ENCODE measurements around the gene FAM184B. TPM values are rescaled to one million over a fixed set of nuclear protein-coding genes. Genes with fewer than 3 reads are reported as not detected.

The FAM184B gene
- total and polyA plus RNA-seq, 4 donors = 2.3 to 12.3 (median 9.3) TPM

GRCh38 chr4:17584521-17585213, 196.8 kb downstream of the FAM184B start:
- H3K36me3 ChIP-seq (ENCODE audit: control insufficient read depth, insufficient read depth, low read length) = peaks cover 32% of the 10 kb centered on the region
- H3K4me3 ChIP-seq (ENCODE audit: low read depth, low read length) = no peak overlapping the region
- 48% methylated on average over 7 of the region's 10 CpGs for WGBS (ENCODE audit: insufficient coverage)
- no peaks in the 10 kb centered on the region for H3K9me3 ChIP-seq (ENCODE audit: control insufficient read depth, insufficient read depth, low read length)
- H3K27me3 ChIP-seq (ENCODE audit: control insufficient read depth, insufficient read depth, low read length) = no peaks in the 10 kb centered on the region
- peak in 2 of 6 donors; percentile 36 to 52 for DNase-seq (ENCODE audit: low read depth in 4 of 6, low spot score in 6 of 6)
- H3K4me1 ChIP-seq (ENCODE audit: control insufficient read depth, insufficient read depth, low read length) = peaks cover 13% of the 10 kb centered on the region
- peak overlapping the region; percentile 16 for H3K27ac ChIP-seq (ENCODE audit: low read depth, low read length)

- peak in 2 of 6 donors; percentile 34 to 43 for DNase-seq (ENCODE audit: low read depth in 4 of 6, low spot score in 6 of 6)
- H3K27ac ChIP-seq (ENCODE audit: low read depth, low read length) = peak overlapping the region; percentile 16
Observed at GRCh38 chr4:17583941-17584340, 197.5 kb downstream of the FAM184B start.

GRCh38 chr4:17583276-17583675, 198.1 kb downstream of the FAM184B start:
- no peaks in the 10 kb centered on the region for H3K27me3 ChIP-seq (ENCODE audit: control insufficient read depth, insufficient read depth, low read length)
- peaks cover 16% of the 10 kb centered on the region for H3K4me1 ChIP-seq (ENCODE audit: control insufficient read depth, insufficient read depth, low read length)
- 63% methylated on average over 8 of the region's 9 CpGs for WGBS (ENCODE audit: insufficient coverage)
- H3K4me3 ChIP-seq (ENCODE audit: low read depth, low read length) = no peak overlapping the region
- no peaks in the 10 kb centered on the region for H3K9me3 ChIP-seq (ENCODE audit: control insufficient read depth, insufficient read depth, low read length)
- peaks cover 23% of the 10 kb centered on the region for H3K36me3 ChIP-seq (ENCODE audit: control insufficient read depth, insufficient read depth, low read length)
- DNase-seq (ENCODE audit: low read depth in 4 of 6, low spot score in 6 of 6) = peak in 1 of 6 donors; percentile 12
- H3K27ac ChIP-seq (ENCODE audit: low read depth, low read length) = no peak overlapping the region

More at GRCh38 chr4:17583941-17584340, 197.5 kb downstream of the FAM184B start:
- Histone ChIP-seq H3K36me3 (ENCODE audit: control insufficient read depth, insufficient read depth, low read length) (peaks cover 25% of the 10 kb centered on the region), H3K4me1 (ENCODE audit: control insufficient read depth, insufficient read depth, low read length) (peaks cover 13% of the 10 kb centered on the region), H3K9me3 (ENCODE audit: control insufficient read depth, insufficient read depth, low read length) (no peaks in the 10 kb centered on the region), H3K27me3 (ENCODE audit: control insufficient read depth, insufficient read depth, low read length) (no peaks in the 10 kb centered on the region), H3K4me3 (ENCODE audit: low read depth, low read length) (no peak overlapping the region)
- 29% methylated on average over 2 of the region's 4 CpGs for WGBS (ENCODE audit: insufficient coverage)

- WGBS (ENCODE audit: insufficient coverage) = 100% methylated on average over 3 of the region's 7 CpGs
- no peak overlapping the region for H3K27ac ChIP-seq (ENCODE audit: low read depth, low read length)
- peaks cover 17% of the 10 kb centered on the region for H3K36me3 ChIP-seq (ENCODE audit: control insufficient read depth, insufficient read depth, low read length)
- H3K27me3 ChIP-seq (ENCODE audit: control insufficient read depth, insufficient read depth, low read length) = no peaks in the 10 kb centered on the region
- DNase-seq (ENCODE audit: low read depth in 4 of 6, low spot score in 6 of 6) = no peak
- peaks cover 29% of the 10 kb centered on the region for H3K4me1 ChIP-seq (ENCODE audit: control insufficient read depth, insufficient read depth, low read length)
- H3K9me3 ChIP-seq (ENCODE audit: control insufficient read depth, insufficient read depth, low read length) = no peaks in the 10 kb centered on the region
- no peak overlapping the region for H3K4me3 ChIP-seq (ENCODE audit: low read depth, low read length)
Observed at GRCh38 chr4:17580969-17581368, 200.5 kb downstream of the FAM184B start.

Other genes with a start within 250 kb of the FAM184B start
- gene LAP3, start 204.4 kb downstream of the FAM184B start, total RNA-seq = 10 to 100 TPM; 74.6 to 76.6 TPM
- 10 to 100 TPM; 54.6 to 58.6 TPM for gene LAP3, start 204.4 kb downstream of the FAM184B start, polyA plus RNA-seq (ENCODE audit: insufficient read length in 2 of 2)
- 10 to 100 TPM; 21.1 to 26.4 TPM for gene MED28, start 167.0 kb downstream of the FAM184B start, total RNA-seq
- gene MED28, start 167.0 kb downstream of the FAM184B start, polyA plus RNA-seq (ENCODE audit: insufficient read length in 2 of 2) = 10 to 100 TPM; 40.2 to 45.1 TPM
- 10 to 100 TPM; 33.2 to 49.6 TPM for gene DCAF16, start 29.1 kb upstream of the FAM184B start, total RNA-seq
- gene DCAF16, start 29.1 kb upstream of the FAM184B start, polyA plus RNA-seq (ENCODE audit: insufficient read length in 2 of 2) = 10 to 100 TPM; 38.3 to 46.8 TPM
- gene NCAPG, start 29.4 kb upstream of the FAM184B start, total RNA-seq = 10 to 100 TPM; 20.3 to 22.2 TPM
- 10 to 100 TPM; 15.4 to 18.1 TPM for gene NCAPG, start 29.4 kb upstream of the FAM184B start, polyA plus RNA-seq (ENCODE audit: insufficient read length in 2 of 2)
- 10 to 100 TPM; 32.5 to 63.5 TPM for gene LCORL, start 240.1 kb upstream of the FAM184B start, total RNA-seq
- gene LCORL, start 240.1 kb upstream of the FAM184B start, polyA plus RNA-seq (ENCODE audit: insufficient read length in 2 of 2) = 10 to 100 TPM; 27.8 to 39.7 TPM